Stimulated activated CD4-positive, alpha-beta T cell treated with anti-CD3 and anti-CD28 coated beads, Interleukin-4, amount 100 ng/mL, for 24 hours (primary cell): ENCODE results near the gene PALLD.

ENCODE experiments used
- DNase-seq: peaks from one replicate; pipeline ENCODE4 v3.0.0-alpha.2; 2020

Gene PALLD

DNA sequence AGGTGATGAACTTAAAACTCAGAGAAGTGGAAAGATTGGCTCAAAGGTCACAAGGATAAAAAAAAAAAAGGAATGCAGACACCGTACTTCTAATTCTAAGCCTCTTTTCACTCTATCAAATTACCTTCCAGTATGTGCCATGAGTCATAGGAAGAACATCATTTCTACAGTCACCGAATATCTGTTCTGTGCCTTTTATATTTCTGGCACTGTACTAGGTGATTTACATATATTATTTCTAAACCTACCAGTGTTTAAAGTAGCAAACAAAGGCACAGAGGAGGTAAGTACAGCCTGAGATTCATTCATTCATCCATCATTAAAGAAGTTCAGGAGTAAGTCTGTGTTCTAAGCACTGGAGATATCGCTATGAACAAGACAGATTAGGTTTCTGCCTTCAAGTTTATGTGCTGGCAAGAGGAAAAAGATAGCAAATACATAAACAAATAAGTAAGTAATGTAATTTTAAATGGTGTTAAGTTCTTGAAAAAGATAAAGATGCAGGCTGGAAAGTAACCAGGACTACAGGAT lies 65.3 kb downstream of the PALLD start:
- DNase-seq = no peak

DNA sequence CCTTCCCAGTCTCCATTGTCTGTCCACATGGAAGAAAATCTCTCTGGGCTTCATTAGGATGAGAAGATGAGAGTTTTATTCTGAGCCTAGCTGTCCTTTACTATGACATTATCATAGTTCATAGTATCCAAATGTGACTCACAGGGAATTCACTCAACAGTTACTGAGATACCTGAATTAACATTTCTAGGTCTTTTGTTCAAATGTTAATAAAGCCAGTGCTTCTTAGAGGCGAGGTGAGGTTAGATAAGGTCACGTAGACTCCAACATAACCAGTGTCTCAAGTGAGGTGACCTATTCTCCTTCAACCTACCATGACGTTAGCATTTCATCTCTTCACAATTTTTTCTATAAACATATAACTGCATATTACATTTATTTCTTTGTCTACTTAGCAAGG lies 67.2 kb downstream of the PALLD start:
- DNase-seq = no peak

DNA sequence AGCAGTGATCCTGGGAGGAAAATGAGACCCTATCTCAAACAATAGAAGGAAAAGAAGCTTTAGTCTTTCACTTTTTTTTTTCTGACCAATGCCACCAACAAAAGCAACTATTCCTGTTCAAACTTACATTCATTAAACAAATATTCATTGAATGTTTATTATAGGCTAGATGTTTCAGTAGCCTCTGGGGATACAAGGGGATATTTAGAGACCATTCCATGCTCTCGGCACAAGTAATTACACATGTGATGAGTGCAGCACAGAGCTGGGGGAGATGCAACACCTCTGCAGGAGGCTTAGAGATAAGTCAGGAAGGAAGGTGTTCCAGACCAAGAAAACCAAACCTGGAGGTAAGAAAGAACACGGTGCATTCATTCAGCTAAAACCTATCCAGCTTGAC lies 68.3 kb downstream of the PALLD start:
- DNase-seq = no peak

DNA sequence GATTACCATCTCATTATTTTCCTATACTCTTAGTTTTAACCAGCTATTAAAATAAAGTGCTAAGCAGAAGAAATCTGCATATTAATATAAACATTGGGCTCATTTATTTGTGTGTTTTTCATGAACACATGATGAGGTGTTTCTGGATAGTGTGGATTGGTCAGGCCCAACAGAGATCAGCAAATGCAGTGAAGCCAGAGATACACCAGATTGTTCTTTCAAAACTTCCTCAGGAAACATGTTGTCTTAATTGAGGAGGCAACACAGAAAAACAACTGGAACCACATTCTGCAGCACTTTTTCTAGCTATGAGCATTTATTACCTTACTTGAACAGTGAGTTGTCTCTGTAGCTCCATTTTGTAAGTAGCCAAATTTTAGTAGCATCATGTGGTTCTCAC lies 69.9 kb downstream of the PALLD start:
- no peak for DNase-seq

DNA sequence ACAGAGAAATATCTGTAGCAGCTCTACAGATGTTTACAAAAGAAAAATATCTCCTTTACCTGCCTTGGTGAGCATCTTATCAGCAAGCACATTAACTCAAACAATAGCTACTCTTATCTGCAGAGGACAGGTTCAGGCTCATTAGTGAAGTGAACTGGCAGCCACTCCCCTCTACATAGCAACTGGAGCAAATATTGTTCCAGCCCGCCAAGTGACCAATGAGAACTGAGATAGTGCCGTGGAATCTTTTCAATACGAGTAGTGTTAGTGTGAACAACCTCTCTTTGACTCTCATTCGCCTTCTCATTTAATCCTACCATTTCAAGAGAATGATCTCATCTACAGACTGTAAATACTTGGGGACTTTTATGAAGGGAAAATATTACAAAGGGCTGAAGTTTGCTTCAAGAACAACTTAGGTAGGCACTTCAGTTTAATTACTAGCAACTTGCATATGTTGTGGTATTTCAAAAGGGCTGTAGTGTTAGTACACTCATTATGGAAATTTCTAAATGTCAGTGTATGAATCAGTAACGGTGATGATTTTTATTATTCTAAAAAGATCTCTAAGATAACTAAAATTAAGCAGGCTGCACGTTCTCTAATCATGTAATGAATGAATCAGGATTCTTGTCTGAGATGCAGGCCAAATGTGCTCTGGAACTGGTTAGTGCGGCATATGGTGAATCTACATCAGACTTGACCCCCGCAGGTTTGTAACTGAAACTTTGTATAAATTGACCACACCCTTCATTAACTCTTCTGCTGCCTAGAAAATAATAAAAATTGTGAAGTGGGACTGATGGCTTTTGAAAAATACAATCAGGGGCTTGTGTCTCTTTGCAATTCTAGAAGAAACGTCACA lies 72.4 kb downstream of the PALLD start:
- DNase-seq = peak; percentile 26

DNA sequence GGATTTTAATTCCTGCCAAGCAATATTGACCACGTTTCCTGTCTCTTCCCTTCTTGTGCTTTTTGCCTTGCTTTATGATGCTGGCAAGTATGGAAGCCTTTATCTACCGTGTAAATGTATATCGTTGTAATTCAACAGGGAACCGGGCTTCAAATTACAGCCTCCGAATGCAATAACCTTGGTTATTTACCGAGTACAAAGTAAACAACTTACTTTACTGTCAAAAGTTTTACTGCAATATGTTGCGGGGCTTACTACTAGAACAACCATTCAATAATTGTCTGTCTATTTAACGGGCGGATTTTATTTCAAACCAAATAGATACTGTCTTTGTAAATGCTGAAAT lies 73.1 kb downstream of the PALLD start:
- DNase-seq = no peak

DNA sequence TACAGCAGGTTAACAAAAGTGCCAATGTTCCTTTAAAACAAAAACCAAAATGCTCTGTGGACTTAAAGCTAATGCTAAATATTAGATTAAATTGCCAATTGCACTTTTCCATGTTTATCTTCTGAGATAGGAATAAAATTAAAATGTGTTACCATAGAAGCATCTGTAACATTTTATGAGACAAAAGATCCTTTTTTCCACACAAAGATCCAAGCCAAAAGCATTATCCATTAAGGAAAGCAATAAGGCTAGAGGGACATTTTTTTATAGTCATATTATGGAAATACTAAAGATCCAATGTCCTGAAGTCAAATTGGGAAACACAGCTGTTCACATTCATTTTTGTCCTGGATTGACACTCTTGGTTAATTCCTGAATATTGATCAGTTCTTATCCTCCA lies 73.6 kb downstream of the PALLD start:
- no peak for DNase-seq

DNA sequence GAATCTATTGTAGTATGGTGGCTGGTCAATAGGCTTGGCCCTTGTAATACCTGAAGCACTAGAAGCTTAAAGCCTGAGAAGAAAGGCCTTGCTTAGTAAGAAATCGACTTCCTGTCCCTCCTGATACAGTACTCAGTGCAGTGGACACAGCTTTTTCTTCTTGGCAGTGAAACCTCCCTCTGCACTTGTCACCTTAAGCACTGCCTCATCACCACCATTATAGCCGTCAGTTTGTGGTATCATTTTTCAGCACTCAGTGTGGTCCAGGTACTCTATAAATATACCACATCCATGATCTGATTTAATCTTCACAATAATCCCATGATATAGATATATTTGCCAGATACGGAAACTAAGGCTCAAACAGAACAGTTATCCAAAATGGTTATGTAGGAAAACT lies 75.2 kb downstream of the PALLD start:
- no peak for DNase-seq

DNA sequence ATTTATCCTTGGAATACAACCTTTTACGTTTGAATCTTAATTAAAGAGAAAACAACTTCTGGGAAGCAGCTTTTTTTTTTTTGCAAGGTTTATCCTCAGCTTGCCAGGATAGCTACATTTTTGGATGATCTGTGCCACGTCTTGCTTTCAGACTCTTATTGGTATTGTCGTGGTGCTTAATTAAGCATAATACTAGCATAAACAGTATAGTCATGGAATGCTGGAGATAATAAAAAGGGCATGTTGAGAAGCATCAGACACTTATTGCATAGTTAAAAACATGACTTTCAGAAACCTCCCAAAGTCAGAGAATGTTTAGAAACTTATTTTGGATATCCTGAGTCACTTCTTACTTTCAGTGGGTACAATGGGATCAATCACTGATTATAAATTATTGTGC lies 77.0 kb downstream of the PALLD start:
- DNase-seq = no peak

DNA sequence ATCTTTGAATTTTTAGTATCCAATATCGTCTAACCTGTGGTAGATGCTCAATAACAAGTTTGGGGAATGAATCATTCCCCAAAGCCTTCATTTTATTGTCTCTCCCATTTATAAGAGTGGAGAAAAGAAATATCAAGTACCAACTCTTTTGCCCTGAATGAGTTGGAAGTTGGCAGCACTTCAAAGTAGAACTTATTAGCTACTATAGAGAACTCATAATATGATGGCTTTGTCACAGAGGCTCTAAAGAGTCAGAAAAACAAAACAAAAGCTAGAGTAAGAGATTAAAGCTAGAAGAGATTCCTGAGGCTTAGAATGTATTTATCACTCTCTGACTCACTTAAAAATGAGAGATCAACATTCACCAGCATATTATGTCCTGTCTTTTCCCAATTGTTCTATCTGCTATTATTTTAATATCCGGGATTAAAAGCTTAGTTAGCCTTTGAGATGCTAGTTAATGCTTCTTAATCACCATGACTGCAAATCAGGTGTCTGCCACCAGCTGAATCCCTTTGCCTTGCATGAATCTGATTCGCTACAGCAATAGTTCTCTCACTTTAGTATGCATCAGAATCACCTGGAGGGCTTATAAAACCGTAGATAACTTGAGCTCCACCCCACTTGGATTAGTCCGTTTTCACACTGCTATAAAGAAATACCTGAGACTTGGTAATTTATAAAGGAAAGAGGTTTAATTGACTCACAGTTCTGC lies 77.9 kb downstream of the PALLD start:
- DNase-seq = no peak

DNA sequence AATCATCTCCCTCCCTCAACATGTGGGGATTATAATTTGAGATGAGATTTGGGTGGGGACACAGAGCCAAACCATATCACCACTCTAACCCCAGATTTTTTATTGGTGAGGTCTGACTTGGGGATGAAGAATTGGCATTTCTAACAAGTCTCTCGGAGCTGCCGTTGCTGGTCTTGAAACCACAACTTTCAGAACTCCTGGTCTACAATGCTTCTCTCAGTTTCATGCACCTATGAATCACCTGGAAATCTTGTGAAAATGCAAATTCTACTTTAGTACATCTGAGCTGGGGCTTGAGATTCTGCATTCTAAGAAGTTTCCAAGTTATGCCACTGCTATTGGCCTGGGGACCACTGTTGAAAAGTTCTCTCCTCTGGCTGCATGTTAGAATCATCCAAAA lies 78.6 kb downstream of the PALLD start:
- DNase-seq = no peak

DNA sequence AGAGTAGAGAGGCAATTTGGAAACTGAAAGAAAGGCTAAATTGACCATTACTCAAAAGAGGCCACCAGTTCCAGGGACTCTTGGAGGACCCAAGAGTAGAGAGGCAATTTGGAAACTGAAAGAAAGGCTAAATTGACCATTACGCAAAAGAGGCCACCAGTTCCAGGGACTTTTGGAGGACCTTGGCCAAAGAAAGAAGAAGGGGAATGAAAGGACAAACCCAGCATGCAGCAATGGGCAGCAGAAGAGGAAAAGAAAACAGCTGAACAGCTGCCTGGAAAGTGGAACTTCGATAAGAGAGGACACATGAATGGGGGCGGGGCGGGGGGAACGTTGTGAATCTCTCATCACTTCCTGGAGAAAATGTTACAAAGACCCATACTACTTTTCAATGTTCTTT lies 80.8 kb downstream of the PALLD start:
- no peak for DNase-seq

DNA sequence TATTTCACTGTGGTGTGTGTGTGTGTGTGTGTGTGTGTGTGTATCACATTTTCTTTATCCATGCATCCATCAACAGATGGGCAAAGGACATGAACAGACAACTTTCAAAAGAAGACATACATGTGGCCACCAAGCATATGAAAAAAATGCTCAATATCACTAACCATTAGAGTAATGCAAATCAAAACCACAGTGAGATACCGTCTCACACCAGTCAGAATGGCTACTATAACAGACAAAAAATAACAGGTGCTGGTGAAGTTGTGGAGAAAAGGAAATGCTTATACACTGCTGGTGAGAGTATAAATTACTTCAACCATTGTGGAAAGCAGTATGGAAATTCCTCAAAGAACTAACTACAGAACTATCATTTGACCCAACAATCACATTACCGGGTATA lies 83.4 kb downstream of the PALLD start:
- no peak for DNase-seq

DNA sequence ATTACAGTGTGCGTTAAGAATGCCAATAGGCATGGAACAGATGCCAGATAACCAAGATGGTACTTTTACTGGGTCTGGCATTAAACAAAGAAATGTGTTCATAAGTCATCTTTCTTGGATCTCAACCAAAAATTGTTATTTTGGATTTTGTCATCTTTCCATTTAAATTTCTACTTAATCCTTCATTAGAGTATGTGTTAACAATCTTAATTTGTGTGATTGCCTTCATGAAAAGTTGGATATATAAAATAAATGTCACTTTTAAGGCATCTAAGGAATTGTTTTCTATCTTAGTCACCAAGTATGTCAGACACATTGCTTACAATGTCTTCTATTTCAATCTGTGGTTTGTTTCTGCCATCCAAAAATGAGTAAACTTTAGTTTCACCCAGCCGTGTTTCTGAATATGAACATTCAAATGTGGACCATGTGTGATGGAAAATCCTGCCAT lies 87.5 kb downstream of the PALLD start:
- DNase-seq = no peak

DNA sequence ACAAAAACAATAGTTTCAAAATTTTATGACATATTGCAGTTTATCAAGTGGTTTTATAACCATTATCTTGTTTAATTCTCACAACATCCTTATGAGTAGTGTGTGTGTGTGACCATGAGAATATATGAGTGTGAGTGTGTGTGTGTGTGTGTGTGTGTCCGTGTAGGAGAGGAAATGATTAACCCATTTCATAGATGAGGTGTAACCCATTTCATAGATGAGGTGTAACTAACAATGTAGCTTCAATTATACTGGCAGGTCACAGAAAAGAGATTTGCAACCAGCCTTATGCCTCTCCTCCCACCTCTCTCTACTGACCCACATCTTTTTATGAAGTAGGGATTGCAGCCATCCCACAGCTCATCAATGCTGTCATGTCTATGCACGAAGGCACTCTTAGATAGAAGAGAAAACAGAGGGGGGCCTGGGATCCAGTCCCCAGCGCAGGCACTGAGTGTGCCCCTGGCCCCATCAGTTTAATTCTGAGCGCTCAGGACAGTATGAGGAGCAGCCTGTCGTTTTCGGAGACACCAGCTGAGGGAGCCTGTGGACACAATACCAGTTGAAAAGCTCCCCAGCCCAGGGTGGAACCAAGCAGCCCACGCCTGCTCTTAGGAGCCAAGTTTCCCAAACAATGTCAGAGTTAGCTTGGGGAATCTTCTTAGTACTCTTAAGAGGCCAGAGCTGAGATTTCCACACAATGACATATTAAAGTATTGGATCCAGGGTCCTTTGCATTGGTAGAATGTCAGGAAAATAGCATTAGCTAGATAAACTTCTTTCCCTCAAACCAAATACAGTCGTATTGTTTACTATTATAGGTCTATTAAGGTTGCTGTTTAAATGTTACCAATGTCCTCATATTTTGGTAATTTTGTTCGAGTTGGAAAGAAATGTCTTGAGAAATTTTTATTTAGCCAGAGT lies 88.6 kb downstream of the PALLD start:
- peak; percentile 9 for DNase-seq

DNA sequence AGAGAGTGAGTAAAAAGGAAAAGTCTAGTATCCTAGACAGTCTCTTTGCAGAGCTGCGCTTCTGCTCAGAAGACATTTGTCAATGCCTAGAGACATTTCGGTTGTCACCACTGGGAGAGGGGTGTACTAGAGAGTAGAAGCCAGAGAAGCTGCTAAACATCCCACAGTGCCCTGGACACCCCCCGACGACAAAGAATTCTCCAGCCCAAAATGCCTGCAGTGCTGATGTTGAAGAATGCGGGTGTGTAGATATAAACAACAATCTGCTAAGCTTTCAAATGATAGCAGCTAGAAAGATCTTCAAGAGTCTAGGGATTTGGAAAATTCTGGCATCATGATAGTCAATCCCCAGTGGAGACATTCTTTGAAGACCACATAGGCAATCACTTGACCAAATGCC lies 90.1 kb downstream of the PALLD start:
- DNase-seq = no peak

DNA sequence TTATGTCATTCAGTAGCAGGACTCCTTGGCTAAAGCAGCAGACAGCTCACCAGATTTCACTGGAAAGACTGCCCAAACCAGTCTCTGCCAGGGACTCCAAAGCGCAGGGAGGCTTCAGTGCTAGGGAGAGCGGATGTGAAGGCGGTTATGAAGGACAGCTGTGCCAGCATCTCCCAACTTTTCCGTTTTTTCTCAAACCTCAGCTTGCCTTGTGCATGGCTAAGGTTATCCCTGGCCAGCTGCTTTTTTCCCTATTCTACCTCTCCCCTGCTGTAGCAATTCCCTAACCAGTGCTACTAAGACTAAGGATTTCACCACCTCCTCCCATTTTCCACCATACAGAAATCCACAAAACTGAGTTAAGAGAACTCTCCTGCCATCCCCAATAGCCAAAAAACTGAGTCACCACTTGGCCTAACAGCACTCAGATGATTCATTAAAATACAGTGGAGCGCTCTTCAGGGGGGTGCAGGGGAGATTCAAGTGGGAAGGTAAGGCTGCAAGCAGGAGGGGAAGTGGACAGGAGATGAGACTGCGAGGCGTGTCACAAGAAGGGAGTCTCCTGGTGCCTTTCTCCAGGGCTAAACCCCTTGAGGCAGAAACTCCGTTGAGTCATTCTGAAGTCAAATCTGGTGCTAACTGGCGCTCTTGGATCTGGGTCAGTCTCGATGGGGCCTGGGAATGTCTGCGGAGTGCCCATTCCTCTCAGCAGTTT lies 90.7 kb downstream of the PALLD start:
- no peak for DNase-seq

DNA sequence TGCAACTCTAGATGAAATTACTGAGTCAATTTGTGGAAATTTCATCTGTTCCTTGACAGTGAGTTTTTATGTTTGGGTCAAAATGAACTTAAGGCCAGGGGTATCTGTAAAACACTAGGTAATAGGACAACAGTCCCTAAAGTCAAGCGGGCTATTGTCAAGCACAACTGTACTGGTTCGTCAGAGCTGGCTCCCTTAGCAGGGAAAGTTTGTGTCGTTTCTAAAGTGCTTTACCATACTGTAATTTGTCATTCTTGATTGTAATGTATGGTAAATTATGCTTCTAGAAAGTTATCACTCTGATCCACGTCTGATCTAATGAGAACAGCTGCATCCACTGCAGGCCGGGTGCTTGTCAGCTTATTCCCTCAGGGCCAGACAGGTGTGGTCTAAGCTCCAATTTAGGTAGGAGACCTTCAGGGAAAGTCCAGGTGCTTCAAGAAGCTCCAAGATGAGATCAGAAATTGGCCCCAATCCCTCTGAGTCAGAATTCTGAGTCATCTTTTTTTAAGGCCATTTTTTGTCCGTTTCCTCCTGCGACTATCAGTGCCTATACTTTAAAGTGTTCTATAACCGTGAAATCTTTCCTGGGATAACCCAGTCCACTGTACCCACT lies 92.2 kb downstream of the PALLD start:
- DNase-seq = no peak

DNA sequence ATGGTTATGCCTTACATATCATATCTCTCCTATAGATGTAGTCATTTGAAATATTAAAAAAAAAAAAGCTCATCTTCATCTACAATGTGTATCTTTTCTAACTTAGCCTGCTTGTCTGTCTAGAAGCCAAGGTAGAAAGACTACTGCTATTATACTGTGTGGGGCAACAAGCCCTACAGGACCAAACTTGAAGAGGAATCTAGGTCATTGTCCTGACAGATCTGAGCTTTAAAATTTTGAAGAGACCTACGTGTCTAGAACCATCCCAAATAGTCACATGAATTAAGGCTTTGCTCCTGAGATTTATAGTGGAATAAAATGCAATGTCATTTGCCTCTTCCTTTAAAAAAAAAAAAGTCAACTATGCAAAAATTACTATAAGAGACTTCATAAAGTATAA lies 95.8 kb downstream of the PALLD start:
- DNase-seq = no peak

DNA sequence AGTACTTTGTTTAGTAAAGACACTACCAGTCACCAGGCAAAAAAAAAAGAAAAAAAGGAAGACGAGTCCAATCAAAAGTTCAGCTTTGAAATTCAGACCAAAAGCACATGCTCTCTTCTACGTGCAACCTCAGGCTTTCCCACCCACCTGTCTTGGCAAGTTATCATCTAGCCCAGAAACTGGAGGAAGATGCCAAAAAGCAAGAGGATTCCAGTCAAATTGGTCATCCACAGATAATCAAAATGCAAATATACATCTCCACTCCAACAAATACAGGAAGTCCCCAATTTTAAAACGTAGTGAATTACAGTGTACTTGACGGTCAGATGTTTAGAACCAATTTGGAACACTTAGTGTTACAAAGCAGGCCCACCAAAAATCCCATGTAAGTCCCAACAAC lies 96.5 kb downstream of the PALLD start:
- no peak for DNase-seq

DNA sequence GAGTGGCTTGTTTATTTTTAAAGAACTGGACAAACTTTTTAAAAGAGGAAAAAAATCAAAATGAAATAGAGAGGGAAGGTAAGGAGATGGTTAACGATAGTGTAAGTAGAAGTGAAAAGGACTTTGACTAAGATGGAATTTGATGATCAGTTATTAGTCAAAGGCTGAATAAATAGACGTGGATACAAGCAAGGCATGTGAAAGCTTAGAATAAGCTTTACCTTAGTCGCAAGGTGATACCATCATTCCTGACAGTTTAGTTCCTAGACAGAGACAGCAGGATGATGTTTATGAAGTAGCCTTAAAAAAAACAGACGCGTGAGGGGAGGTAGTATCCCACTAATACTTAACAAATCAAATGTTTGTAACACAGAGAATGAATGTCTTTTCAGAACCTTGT lies 97.3 kb downstream of the PALLD start:
- DNase-seq = no peak

DNA sequence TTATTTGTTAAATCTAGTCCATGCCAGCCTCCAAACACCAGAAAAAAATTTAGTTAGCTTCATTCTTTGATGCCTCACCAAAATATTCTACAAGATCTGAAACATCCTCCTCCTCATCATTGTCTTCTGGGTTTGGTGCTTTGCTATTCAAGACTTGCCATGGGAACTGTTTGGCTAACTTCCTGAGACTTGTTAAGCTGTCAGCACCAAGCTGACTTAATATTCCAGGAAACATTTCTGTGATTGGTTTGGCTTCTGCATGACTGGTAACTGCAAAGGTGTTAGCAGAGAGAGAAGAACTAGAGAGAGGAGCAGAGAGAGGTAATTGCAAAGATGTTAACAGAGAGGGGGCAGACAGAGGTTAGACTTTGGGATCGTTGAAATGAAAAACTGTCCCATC lies 101.3 kb downstream of the PALLD start:
- DNase-seq = no peak
